ENCODE measurements around the gene MLST8. TPM values are rescaled to one million over a fixed set of nuclear protein-coding genes. Genes with fewer than 3 reads are reported as not detected.

The MLST8 gene
- total and polyA plus RNA-seq, 2 of the 8 experiments (the other 6 are each of a cell fraction or from before 2014, with no cell fraction given), result 67.6 to 321 TPM

DNA sequence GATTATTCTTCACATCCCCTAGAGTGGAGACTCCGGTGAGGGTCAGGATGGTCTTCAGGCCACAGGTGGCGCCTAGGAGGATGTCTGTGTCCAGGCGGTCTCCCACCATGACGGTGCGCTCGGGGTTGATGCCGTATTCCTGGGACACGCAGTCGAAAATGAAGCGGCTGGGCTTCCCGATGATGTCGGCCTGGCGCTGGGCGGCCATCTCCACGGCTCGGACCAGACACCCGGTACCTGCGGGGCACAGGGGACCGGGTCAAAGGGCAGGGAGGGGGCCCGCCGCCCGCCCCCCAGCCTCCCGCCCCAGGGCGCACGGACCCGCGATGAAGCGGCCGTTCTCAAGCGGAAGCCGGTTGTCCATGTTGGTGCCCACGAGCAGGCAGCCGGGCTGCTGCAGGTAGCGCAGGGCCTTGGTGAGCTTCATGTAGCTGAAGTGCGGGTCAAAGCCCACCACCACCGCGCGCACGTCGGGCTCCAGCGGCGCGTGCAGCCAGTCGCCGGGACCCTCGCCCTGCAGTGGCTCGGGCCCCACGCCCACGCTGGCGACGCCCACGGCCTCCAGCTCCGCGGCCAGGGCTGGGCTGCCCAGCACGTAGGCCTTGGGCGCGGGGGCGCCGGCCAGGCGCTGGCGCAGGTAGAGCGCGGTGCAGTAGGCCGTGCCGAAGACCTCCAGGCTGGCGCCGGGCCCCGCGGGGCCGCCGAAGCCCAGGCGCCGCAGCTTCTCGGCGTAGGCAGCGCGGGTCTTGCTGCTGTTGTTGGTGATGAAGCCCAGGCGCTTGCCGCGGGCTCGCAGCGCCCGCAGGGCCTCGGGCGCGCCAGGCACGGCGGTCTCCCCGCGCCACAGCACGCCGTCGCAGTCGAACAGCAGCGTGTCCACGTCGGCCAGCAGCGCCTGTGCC, 8.8 kb downstream of the MLST8 start (continued):
- TF ChIP-seq SRF (IDR thresholded peaks at IDR 0.05; ENCODE audit: low read depth, low read length) (no peak), HDAC2 (IDR thresholded peaks at IDR 0.05; ENCODE audit: borderline replicate concordance in 1 of 2, low read depth in 2 of 2, low read length in 2 of 2) (no peak; a peak in 1 of 4 replicates), POLR2A (IDR thresholded peaks at IDR 0.05; ENCODE audit: control extremely low read depth in 1 of 2, low read depth in 2 of 2, low read length in 2 of 2) (no peak; a peak in 1 of 3 replicates), SAP30 (IDR thresholded peaks at IDR 0.05; ENCODE audit: insufficient read depth, insufficient replicate concordance, low read length) (no peak), TBP (IDR thresholded peaks at IDR 0.05; ENCODE audit: low read depth, low read length) (no peak)
- TF ChIP-seq, protein P1, sequence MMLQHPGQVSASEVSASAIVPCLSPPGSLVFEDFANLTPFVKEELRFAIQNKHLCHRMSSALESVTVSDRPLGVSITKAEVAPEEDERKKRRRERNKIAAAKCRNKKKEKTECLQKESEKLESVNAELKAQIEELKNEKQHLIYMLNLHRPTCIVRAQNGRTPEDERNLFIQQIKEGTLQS (IDR thresholded peaks at IDR 0.05; ENCODE audit: insufficient read depth, low read depth, low read length), result no peak

All from H1 (cell line).